GM03348 (cell line): Measurements from ENCODE around the gene POF1B.

Source experiments
- DNase-seq: peaks from one replicate; pipeline ENCODE4 v3.0.0; 2012; ENCODE audit warnings: low spot score

POF1B gene

DNA sequence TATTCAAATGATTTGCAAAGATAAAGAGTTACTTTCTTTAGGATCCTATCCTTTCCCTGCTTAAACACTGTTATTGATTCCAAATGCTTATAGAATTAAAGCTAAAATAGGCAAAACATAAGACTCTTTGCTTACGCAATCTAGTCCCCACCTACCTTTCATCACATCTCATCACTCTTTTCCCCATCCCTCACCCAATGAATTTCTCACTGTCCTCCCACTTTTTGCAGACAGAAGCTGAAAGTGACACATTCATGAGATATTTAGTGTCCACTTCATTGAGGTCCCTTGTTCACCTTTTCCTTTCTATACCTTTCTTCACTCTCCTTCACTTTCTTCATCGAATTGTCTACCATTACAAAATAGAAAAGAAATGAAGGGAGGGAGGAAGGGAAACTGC, 136.3 kb downstream of the POF1B start:
- no peak for DNase-seq
